ENCODE results near the gene PIEZO1.

Gene PIEZO1

GRCh38 chr16:88667461-88667860 is 117.6 kb downstream of the PIEZO1 start:
- no peak for DNase-seq (ENCODE audit: low read depth in 2 of 2)

DNA sequence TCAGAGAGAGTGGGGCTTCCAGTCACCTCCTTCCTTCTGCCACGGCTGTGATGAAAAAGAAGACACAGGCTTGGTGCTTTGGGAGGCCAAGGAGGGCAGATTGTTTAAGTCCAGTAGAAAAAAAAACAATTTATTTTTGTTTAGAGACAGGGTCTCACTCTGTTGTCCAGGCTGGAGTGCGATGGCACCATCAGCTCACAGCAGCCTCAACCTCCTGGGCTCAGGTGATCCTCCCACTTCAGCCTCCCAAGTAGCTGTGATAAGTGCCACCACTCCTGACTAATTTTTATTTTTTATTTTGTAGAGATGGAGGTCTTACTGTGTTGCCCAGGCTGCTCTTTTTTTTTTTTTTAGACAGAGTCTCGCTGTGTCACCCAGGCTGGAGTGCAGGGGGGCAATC is 119.5 kb downstream of the PIEZO1 start:
- no peak for DNase-seq (ENCODE audit: low read depth in 2 of 2)
